ENCODE measurements around the gene CARD8. TPM values are rescaled to one million over a fixed set of nuclear protein-coding genes. Genes with fewer than 3 reads are reported as not detected.

The CARD8 gene
- total and polyA plus RNA-seq, 2 of the 8 experiments (the other 6 are each of a cell fraction or from before 2014, with no cell fraction given): 8.9 to 24.4 TPM

DNA sequence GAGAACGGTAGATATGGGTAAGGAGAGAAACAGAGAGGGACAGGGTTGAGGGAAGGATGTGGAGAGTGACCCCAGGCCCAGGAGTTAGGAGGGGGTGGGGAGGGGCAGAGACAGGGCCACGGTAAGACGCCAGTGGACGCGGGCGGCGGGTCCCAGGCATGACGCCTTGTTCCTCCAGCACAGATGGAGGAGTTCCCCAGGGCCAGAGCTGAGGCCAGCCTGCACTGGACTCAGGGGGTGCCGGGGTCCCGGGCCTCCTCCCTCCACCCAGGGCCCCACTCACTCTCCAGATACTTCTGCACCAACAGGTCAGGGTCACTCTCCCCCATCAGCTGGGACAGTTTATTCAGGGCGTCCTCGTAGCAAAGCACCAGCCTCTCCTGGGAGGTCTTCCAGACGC lies 47.7 kb upstream of the CARD8 start:
- no peak overlapping the region for H3K27ac ChIP-seq (ENCODE audit: low read depth, low read length)
- CTCF ChIA-PET (ENCODE audit: partially characterized antibody): interaction anchor here (0.6 to 1.7 kb wide), 5 partner anchors 11 to 278 kb away, joined by 3 to 8 read pairs (median 4); no protein-coding TSS in a partner anchor
- no peaks in the 10 kb centered on the region for H3K79me2 ChIP-seq (ENCODE audit: control insufficient read depth in 1 of 2, insufficient read depth in 2 of 2, low read length in 2 of 2)
- H2AK5ac ChIP-seq (ENCODE audit: low read depth, low read length): no peak overlapping the region
- H3K79me1 ChIP-seq (ENCODE audit: low read depth, low read length): no peaks in the 10 kb centered on the region
- no peak overlapping the region for H3K9ac ChIP-seq (replicated peaks in 1 of 4; ENCODE audit: extremely low read depth in 1 of 4, low read depth in 3 of 4, low read length in 3 of 4)
- no peak overlapping the region for H3K18ac ChIP-seq (ENCODE audit: extremely low read depth, low read length)
- H3K4me3 ChIP-seq (ENCODE audit: extremely low read depth in 1 of 4, insufficient read depth in 2 of 4, low read depth in 3 of 4, low read length in 4 of 4): no peak overlapping the region
- H2BK20ac ChIP-seq (ENCODE audit: low read length): no peak overlapping the region
- H2BK15ac ChIP-seq (ENCODE audit: low read length): no peak overlapping the region
- no peak overlapping the region for H2BK12ac ChIP-seq (ENCODE audit: low read depth, low read length)
- H2AFZ ChIP-seq (ENCODE audit: low read length): no peak overlapping the region
- no peak overlapping the region; the same call in 1 of the 2 replicates for H4K8ac ChIP-seq (ENCODE audit: extremely low read depth, insufficient read depth, low read length)
- no peak overlapping the region for H4K5ac ChIP-seq (ENCODE audit: insufficient read length, low read depth, low read length)
- no peaks in the 10 kb centered on the region for H3K9me3 ChIP-seq (ENCODE audit: insufficient read depth in 2 of 2, low read depth in 1 of 2, low read length in 1 of 2)
- H3K56ac ChIP-seq (replicated peaks; ENCODE audit: insufficient read length, low read depth, low read length): no peak overlapping the region
- no peaks in the 10 kb centered on the region for H3K27me3 ChIP-seq (replicated peaks in 1 of 4; ENCODE audit: control insufficient read depth in 3 of 4, extremely low read depth in 1 of 4, insufficient read depth in 3 of 4, low read length in 3 of 4)
- no peak overlapping the region for H2BK120ac ChIP-seq (replicated peaks; ENCODE audit: low read depth, low read length)
- WGBS, 2 experiments (ENCODE audit: extremely low coverage in 1 of 2, insufficient coverage in 1 of 2, insufficient read length in 1 of 2, insufficient replicate concordance in 2 of 2, low coverage in 1 of 2, low lambda C conversion rate in 2 of 2, missing lambda C conversion rate in 1 of 2): 88% methylated on average over 13 of the region's 13 CpGs; no CpG with 5 or more reads in 1 of the 2 experiments
- TF ChIP-seq JUN (IDR thresholded peaks at IDR 0.05; ENCODE audit: low read depth, low read length) (no peak), KDM5A (IDR thresholded peaks at IDR 0.05; ENCODE audit: low read length) (no peak), POU5F1 (IDR thresholded peaks at IDR 0.05; ENCODE audit: low read depth, low read length) (no peak), CBX5 (IDR thresholded peaks at IDR 0.05; ENCODE audit: low read depth, low read length) (no peak), SIRT6 (IDR thresholded peaks at IDR 0.05; ENCODE audit: low read length) (no peak)
- no peak overlapping the region for H3K4me2 ChIP-seq (ENCODE audit: insufficient read depth in 1 of 2, low read depth in 2 of 2, low read length in 2 of 2)
- POLR2A ChIA-PET (ENCODE audit: partially characterized antibody): no interaction called here
- no peak overlapping the region for H3K14ac ChIP-seq (ENCODE audit: insufficient read length)
- H4K20me1 ChIP-seq (replicated peaks in 1 of 2; ENCODE audit: control insufficient read depth in 1 of 2, insufficient read depth in 2 of 2, low read length in 2 of 2): peaks cover 0 to 2% of the 10 kb centered on the region in 2 experiments
- no peaks in the 10 kb centered on the region for H3K36me3 ChIP-seq (ENCODE audit: control insufficient read depth in 2 of 4, insufficient read depth in 4 of 4, low read length in 3 of 4)
- H4K91ac ChIP-seq (replicated peaks; ENCODE audit: insufficient read length, low read length): no peak overlapping the region
- peaks cover 5% of the 10 kb centered on the region; the same call in 1 of the 2 replicates for H3K23me2 ChIP-seq (ENCODE audit: low read depth, low read length)
- no peak overlapping the region; the same call in 1 of the 2 replicates for H2BK5ac ChIP-seq (ENCODE audit: low read depth, low read length)
- H3K23ac ChIP-seq (ENCODE audit: insufficient read length): no peak overlapping the region
- no peak for DNase-seq (ENCODE audit: low read depth in 1 of 2, low spot score in 2 of 2)
- no peak for FAIRE-seq
- H3K4me1 ChIP-seq (replicated peaks in 1 of 4; ENCODE audit: control insufficient read depth in 3 of 4, insufficient read depth in 4 of 4, low read length in 3 of 4): peaks cover 0 to 2% (median 0%) of the 10 kb centered on the region in 4 experiments; a peak in 1 of 7 replicates
- no peak overlapping the region for H3K4ac ChIP-seq (replicated peaks; ENCODE audit: insufficient read length, low read depth, low read length)

Measured in H1 (cell line).